ENCODE results near the gene NAP1L4. TPM values are rescaled to one million over a fixed set of nuclear protein-coding genes. Genes with fewer than 3 reads are reported as not detected.

The NAP1L4 gene
- total RNA-seq = 147 and 148 TPM in 2 replicates
- long read RNA-seq, transcript NAP1L4-201 (16 exons, 2,511 nt) = minor isoform, 128 of 703 reads
- long read RNA-seq, transcript NAP1L4-222 (15 exons, 2,479 nt) = major isoform, 359 of 703 reads
- long read RNA-seq, partial matches to known transcripts = 56 of 703 reads
- long read RNA-seq, other reads (novel, unspliced or antisense) = 153 of 703 reads

GRCh38 chr11:2992234-2992996, at the start of gene NAP1L4:
NAP1L4 (minus strand) TSS chr11:2992329; CDS start chr11:2979220, 13,109 bp downstream.
- H3K36me3 Mint-ChIP-seq (ENCODE audit: unreplicated experiment) = no peaks in the 10 kb centered on the region
- peaks cover 40% of the 10 kb centered on the region for H3K4me1 Mint-ChIP-seq (ENCODE audit: unreplicated experiment)
- TF ChIP-seq CTCF (IDR thresholded peaks at IDR 0.05) = no peak

GRCh38 chr11:3040881-3041280, 48.8 kb upstream of the NAP1L4 start:
- H3K9me3 Mint-ChIP-seq (ENCODE audit: unreplicated experiment) = no peaks in the 10 kb centered on the region
- H3K4me3 Mint-ChIP-seq (ENCODE audit: unreplicated experiment) = no peak overlapping the region
- H3K27me3 Mint-ChIP-seq (ENCODE audit: unreplicated experiment) = no peaks in the 10 kb centered on the region
- no peak for TF ChIP-seq CTCF (IDR thresholded peaks at IDR 0.05)
- no peak overlapping the region for H3K27ac Mint-ChIP-seq (ENCODE audit: unreplicated experiment)
- no peak for DNase-seq (ENCODE audit: extremely low spot score, unreplicated experiment)
- peaks cover 64% of the 10 kb centered on the region for H3K36me3 Mint-ChIP-seq (ENCODE audit: unreplicated experiment)
- H3K4me1 Mint-ChIP-seq (ENCODE audit: unreplicated experiment) = peaks cover 37% of the 10 kb centered on the region

More at GRCh38 chr11:2992234-2992996, at the start of gene NAP1L4:
- no peaks in the 10 kb centered on the region for H3K27me3 Mint-ChIP-seq (ENCODE audit: unreplicated experiment)
- peak within 1 kb of the TSS; percentile 96 for H3K27ac Mint-ChIP-seq (ENCODE audit: unreplicated experiment)
- peak within 1 kb of the TSS; percentile 91 for H3K4me3 Mint-ChIP-seq (ENCODE audit: unreplicated experiment)
- H3K9me3 Mint-ChIP-seq (ENCODE audit: unreplicated experiment) = no peaks in the 10 kb centered on the region
- DNase-seq (ENCODE audit: extremely low spot score, unreplicated experiment) = peak; percentile 98

- Mint-ChIP-seq H3K4me3 (ENCODE audit: unreplicated experiment) (no peak overlapping the region), H3K4me1 (ENCODE audit: unreplicated experiment) (peaks cover 16% of the 10 kb centered on the region), H3K36me3 (ENCODE audit: unreplicated experiment) (peaks cover 58% of the 10 kb centered on the region), H3K27ac (ENCODE audit: unreplicated experiment) (no peak overlapping the region), H3K9me3 (ENCODE audit: unreplicated experiment) (no peaks in the 10 kb centered on the region), H3K27me3 (ENCODE audit: unreplicated experiment) (no peaks in the 10 kb centered on the region)
- no peak for TF ChIP-seq CTCF (IDR thresholded peaks at IDR 0.05)
- no peak for DNase-seq (ENCODE audit: extremely low spot score, unreplicated experiment)
Measured at GRCh38 chr11:3037945-3038271, 45.8 kb upstream of the NAP1L4 start.

- TF ChIP-seq CTCF (IDR thresholded peaks at IDR 0.05) = peak; percentile 81
- peak; percentile 89 for DNase-seq (ENCODE audit: extremely low spot score, unreplicated experiment)
- H3K4me3 Mint-ChIP-seq (ENCODE audit: unreplicated experiment) = no peak overlapping the region
- H3K9me3 Mint-ChIP-seq (ENCODE audit: unreplicated experiment) = no peaks in the 10 kb centered on the region
- H3K27me3 Mint-ChIP-seq (ENCODE audit: unreplicated experiment) = no peaks in the 10 kb centered on the region
- peaks cover 10% of the 10 kb centered on the region for H3K4me1 Mint-ChIP-seq (ENCODE audit: unreplicated experiment)
- no peak overlapping the region for H3K27ac Mint-ChIP-seq (ENCODE audit: unreplicated experiment)
- H3K36me3 Mint-ChIP-seq (ENCODE audit: unreplicated experiment) = peaks cover 58% of the 10 kb centered on the region
Measured at GRCh38 chr11:3037040-3037944, 45.2 kb upstream of the NAP1L4 start.
